Midbrain (tissue), 1 donor: ENCODE results near the gene NBPF20.
"Not testable (repeated sequence)": the region's sequence is repeated elsewhere in the genome, so short reads cannot be mapped to it uniquely, and the experiment has no call there.

ENCODE experiments used
- DNase-seq: peaks from one replicate; lab custom pipeline; 2025; lab: John Stamatoyannopoulos, UW

NBPF20 gene, protein sequence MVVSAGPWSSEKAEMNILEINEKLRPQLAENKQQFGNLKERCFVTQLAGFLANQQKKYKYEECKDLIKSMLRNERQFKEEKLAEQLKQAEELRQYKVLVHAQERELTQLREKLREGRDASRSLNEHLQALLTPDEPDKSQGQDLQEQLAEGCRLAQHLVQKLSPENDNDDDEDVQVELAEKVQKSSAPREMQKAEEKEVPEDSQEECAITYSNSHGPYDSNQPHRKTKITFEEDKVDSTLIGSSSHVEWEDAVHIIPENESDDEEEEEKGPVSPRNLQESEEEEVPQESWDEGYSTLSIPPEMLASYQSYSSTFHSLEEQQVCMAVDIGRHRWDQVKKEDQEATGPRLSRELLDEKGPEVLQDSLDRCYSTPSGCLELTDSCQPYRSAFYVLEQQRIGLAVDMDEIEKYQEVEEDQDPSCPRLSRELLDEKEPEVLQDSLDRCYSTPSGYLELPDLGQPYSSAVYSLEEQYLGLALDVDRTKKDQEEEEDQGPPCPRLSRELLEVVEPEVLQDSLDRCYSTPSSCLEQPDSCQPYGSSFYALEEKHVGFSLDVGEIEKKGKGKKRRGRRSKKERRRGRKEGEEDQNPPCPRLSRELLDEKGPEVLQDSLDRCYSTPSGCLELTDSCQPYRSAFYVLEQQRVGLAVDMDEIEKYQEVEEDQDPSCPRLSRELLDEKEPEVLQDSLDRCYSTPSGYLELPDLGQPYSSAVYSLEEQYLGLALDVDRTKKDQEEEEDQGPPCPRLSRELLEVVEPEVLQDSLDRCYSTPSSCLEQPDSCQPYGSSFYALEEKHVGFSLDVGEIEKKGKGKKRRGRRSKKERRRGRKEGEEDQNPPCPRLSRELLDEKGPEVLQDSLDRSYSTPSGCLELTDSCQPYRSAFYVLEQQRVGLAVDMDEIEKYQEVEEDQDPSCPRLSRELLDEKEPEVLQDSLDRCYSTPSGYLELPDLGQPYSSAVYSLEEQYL (N-terminal part only)

DNA sequence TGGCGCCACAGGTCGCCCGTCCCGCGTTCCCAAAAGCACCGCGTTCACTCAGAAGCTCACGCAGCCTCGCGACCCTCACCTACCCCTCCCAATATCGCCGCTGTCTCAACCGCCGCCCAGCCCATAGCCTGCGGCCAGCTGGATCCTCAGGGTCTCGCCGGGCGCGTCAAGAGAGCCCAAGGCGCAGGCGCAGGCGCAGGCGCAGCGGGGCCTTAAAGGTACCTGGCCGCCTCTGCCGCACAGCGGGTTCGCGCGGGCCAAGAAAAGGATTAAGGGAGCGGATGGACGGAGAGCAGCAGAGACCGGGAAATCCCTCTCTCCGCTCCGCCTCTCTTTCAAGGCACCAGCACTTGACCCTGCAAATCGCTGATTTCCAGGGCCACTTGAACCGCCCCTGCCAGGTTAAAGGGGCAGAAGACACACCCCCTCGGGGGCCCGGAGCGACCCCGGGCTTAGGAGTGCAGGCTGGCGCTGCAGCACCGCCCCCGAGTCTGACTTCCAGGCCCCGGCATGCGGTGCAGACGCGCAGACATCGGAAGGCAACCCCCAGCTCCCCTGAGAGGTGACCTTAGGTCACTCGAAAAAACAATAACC, at the start of gene NBPF20:
Gene NBPF20, minus strand, starts transcription at position 168 of the 594 bp plus-strand sequence. CDS start 20,331 bp downstream, outside the sequence.
- peak; percentile 74 for DNase-seq

DNA sequence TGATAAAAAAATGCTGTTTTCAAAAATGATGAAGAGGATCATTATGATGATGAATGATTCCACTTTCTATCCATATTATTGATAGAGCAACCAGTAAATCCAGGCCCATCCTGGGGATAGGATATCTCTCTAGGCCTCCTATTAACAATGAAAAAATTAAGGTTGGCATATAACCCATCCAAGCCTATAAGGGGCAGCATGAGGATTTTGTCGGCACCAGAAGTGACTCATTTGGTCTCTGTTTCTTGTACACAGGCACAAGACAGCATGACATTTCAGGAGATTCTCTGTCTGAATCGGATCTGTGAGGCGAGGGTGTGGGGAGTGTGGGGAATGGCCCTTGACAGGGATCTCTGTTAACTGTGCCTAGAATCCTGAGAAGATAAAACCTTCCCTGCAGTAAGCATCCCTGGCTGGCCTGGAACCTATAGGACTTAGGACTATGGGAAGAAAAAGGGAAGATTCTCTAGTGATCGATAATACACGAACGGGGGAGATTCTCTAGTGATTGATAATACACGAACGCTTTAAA, 49.5 kb upstream of the NBPF20 start:
- DNase-seq, result not testable (repeated sequence)

DNA sequence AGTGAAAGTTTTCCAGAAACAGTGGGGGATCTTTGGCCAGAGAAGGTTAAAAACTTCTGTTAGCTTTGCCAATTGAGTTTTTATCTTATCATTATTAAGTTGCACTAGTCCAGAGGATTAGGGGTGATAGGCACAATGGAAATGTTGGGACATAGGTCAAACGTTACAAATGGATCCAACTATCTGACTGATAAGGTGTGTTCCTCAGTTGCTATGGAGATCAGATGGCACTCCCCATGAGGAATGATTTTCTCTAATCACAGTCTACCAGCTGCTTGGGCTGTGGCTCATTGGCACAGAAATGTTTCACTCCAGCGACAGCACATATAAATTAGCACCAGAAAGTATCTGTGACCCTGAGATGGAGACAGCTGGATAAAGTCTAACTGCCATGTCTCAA, 47.3 kb upstream of the NBPF20 start:
- not testable (repeated sequence) for DNase-seq

DNA sequence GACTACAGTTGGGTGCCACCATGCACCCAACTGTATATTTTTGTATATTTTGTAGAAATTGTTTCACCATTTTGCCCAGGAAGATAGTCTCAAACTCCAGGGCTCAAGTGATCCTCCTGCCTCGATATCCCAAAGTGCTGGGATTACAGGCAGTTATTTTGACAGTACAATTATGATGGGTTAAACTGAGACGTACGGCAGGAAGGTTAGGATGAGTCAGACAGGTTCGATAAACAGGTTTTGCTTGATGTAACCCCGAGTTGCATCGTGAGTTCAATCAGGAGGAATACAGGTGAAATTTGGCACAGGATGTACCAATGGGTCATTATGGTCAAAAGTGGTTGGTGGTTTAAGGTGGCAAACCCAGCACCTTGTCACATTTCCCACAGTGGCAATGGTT, 46.0 kb upstream of the NBPF20 start:
- DNase-seq, result not testable (repeated sequence)

DNA sequence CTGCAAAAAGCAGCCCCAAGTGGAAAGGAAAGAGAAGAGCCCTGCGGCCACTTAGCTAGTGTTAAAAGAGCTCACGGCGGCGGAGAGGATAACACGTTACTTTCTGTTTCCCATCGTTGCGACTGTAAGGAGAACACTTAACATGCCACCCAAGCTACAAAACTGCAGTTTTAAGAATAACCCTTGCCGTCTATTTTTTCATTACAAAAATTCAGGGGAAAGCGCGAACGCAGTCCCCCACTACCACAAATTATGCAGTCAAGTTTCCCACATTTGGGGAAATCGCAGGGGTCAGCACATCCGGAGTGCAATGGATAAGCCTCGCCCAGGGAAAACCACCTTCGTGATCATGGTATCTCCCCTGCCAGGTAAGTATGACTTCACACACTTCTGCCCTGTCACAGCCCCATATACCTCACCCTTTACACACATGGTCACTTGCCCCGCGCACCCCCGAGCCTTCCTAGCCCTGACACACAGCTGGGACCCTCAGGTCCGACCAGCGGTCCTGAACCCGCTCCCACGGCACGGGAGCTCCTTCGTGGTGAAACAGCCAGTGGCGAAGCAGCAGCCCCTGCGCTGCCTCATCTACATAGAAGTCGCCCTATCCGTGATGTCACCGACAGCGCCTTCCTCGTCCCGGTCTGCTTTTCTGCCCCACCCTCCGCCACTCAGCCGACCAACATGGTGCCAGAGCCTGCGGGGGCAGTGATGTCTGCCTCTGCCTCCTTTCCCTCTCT, 40.2 kb upstream of the NBPF20 start:
- peak; percentile 31 for DNase-seq

DNA sequence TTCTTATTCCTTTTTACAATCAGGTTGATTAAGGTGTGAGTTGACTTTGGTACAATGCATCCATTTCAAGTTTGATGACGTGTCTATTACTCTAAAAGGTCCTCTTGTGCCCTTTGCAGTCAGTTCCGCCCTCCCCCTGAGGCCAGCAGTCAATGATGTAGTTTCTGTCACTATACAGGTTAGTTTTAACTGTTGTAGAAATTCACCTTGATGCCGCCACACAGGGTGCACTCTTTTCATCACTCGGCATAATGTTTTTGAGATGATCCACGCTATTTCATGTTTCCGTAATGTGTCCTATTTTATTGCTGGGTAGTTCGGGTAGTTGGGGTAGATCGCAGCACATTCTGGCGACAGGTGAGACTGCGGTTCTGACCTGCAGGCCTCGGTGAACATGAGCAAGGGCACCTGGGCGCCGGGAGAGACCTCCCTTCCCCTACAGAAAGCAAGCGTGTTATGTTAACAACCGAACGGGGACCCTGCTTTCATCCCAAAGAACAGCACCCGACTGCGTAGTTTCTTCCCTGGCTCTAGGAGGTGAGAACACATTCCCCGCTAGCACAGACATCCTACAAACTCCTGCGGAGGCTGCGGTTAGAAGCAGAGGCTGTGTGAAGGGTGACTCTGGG, 39.4 kb upstream of the NBPF20 start:
- not testable (repeated sequence) for DNase-seq

DNA sequence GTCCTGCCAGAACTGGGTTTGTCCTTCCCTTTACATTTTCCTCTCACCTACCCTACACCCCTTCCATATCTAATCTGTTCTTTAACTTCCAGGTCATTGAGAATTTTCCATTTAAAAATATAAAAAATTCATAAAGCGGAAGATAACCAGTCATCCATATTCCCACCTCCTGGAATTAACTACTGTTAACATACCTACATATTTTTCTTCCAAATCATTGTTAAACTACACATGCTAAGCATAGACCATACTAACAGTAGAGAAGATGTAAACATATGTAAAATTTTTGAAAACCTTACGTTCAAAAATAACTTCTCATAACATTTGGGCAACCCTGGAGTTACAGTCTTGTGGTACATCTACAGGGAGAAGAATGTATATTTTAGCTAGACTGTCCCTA, 38.6 kb upstream of the NBPF20 start:
- DNase-seq, result not testable (repeated sequence)

DNA sequence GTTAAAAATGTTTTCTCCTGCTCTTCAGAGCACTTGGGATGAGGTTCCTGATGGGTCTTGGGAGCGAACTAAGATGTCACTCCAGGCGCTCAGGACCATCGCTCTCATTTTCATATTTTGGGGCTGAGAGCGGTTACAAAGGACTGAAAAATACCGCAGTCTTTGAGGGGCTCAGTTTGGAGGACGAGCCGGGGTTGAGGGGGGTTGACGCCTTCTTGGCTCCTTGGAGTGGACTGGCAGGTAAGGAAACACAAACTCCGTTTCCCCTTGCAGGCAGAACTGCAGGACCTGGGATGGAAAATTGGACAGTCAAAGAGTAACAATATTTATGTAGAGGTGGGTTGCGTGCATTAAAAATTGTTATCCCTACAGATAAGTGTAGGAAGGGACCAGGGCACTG, 35.3 kb upstream of the NBPF20 start:
- DNase-seq, result not testable (repeated sequence)

DNA sequence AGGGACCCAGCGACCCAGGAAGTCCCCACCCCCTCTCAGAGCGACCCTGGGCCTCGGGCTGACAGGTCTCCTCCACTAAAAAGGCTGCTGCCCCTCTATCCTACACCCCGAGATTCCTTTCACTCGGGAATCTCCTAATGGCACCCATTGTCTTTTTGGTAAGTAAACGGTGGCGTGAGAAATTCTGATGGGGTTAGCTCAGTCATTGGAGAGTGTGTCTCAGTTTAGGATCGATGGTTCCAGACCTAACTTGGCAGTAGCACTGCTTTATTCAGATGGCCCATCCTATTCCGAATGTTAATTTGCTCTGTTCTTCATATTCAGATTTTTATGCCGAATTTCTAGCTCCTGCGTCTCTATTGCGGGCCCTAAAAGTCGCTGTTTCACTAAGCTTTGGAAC, 34.6 kb upstream of the NBPF20 start:
- DNase-seq, result not testable (repeated sequence)

DNA sequence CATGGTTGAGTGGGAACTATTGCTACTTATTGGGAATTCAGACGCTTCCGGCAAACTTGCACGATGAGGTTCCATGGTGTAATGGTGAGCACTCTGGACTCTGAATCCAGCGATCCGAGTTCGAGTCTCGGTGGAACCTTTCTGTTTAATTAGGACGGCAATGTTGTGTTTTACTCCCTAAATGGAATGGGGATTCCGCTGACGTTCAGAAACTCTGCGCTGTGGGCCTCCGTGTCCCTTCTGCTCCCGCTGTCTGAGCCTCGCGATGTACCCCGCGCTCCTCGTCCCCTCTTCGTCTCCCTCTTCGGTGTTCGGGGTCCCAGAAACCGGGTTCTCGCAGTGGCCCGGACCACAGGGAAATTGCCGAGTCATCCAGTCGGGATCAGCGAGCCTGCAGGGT, 34.2 kb upstream of the NBPF20 start:
- DNase-seq, result not testable (repeated sequence)

DNA sequence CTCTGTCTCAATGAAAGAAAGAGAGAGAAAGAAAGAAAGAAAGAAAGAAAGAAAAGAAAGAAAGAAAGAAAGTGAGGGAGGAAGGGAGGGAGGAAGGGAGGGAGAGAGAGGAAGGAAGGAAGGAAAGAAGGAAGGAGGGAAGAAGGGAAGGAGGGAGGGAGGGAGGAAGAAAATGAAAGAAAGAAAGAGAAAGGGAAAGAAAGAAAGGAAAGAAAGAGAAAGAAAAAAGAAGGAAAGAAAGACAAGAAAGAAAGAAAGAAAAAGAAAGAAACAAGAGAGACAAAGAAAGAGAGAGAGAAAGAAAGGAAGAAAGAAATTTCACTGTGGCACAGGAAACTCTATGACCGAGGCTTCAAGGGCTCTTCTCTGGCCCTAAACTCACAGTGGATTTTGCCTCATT, 33.7 kb upstream of the NBPF20 start:
- DNase-seq, result not testable (repeated sequence)

DNA sequence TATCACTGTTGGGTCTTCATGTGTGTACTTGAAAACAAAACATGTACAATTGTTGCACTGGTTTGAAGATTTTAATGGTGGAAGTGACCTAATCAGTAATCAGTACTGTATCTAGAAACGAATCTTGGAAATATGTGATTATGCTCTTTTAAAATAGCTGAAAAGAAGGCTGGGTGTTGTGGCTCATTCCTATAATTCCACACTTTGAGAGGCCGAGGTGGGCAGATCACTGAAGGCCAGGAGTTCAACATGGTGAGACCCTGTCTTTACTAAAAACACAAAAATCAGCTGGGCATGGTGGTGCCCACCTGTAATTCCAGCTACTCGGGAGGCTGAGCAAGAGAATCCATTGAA, 29.4 kb upstream of the NBPF20 start:
- DNase-seq, result not testable (repeated sequence)

DNA sequence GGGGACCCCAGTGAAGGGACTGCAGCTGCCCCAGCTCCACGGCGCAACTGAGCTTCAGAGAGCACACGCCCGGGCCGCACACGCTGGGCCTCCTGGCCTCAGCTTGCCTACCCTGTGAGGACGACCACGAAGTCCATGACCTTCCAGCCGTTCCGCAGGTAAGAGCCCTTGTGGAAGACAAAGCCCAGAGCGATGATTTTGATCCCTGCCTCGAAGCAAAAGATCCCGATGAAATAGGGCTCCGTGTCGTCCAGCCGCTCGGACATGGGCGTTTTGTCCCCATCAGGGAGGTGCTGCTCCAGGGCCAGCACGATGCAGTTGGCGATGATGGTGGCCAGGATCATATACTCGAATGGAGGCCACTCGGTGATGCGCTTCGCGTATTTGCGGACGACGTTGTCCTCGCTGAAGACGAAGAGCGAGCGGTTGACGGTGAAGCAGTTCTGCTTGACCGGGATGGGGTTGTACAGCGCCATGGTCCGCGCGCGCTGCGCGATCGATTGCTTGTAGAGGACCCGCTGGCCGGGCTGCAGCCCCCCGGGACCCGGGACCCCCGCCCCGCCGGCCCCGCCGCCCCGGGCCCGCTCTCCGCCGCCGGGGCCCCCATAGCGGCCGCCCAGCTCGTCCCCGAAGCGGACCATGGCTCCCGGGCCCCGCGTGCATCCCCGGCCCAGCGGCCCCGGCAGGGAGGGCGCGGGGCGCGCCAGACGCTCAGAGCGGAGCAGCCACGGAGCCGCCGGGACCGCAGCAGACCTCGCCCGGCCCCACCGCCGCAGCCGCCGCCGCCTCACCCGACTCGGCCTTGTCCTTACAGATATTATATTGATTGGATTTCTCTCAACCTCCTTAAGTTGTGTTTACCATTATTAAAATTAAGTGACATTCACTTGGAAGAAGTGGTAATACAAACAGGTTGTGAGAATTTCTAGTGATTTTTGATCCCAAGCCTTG, 28.7 kb upstream of the NBPF20 start:
- DNase-seq, result not testable (repeated sequence)

DNA sequence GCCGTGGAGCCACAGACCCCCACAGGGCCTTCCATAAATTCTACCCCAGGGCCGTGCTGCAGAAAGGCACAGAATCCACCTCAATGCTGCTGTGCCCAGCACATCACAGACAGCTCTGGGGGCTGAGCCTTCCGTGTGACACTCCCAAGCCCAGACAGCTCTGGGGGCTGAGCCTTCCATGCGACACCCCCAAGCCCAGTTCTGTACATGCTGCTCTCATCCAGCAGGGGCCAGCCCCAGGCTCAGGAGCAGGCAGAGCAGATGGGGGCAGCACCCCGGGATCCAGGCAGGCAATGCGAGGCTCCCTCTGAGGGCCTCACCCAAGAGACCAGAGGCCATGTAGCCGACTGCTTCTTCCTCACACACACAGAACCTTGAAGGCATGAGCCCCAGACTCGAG, 27.1 kb upstream of the NBPF20 start:
- DNase-seq, result not testable (repeated sequence)

DNA sequence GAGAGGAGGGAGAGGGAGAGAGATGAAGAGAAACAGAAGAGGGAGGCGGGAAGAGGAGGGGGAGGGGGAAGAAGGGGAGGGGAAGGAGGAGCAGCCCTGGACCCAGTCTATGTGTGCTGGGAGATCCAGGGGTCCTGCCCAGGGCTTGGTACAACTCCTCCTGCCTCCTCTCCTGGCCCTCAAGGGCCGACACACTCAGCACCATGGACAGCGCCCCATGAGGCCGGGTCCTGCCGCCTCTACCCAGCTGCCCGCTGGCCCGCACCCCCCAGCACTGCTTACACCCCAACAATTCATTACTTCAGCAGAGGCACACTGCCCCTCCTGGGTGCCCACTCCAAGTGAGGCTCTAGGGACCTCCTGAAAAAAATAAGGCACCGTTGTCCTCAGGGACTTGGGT, 26.5 kb upstream of the NBPF20 start:
- DNase-seq, result not testable (repeated sequence)

DNA sequence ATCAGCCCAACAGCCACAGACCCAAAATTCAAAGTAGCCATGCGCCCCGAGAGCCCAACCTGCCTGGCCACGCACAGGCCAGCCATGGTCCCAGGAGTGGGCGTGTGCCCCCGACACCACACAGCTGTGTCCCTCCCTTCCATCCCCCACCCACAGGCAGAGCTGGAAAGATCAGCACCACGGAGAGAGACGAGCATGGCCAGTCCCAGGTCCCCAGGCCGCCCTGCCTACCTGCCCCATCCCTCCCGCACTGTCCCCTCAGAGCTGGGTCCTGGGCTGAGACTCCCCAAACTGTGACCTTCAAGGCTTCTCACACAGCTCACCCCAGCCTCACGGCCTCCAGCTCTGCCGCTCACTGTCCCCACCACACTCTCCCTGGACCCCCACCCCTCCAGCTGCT, 19.8 kb upstream of the NBPF20 start:
- not testable (repeated sequence) for DNase-seq

DNA sequence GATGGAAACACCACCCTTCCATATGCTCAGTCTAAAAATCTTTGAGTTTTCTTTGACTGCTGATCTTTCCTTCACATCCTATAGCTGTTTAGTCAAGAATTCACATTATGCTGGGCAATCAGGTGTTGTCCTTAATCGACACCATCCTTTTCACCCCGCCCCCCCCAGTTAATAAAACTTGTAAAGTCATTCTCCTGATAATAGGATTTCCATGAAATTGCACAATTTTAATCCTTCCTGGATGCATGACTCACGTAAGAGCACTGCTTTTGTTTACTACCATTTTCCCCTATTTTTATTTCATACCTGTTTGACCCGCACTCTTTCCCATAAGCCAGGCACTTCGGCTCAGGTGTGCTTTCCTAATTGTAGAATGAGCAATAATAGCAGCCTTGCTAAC, 16.9 kb upstream of the NBPF20 start:
- not testable (repeated sequence) for DNase-seq

DNA sequence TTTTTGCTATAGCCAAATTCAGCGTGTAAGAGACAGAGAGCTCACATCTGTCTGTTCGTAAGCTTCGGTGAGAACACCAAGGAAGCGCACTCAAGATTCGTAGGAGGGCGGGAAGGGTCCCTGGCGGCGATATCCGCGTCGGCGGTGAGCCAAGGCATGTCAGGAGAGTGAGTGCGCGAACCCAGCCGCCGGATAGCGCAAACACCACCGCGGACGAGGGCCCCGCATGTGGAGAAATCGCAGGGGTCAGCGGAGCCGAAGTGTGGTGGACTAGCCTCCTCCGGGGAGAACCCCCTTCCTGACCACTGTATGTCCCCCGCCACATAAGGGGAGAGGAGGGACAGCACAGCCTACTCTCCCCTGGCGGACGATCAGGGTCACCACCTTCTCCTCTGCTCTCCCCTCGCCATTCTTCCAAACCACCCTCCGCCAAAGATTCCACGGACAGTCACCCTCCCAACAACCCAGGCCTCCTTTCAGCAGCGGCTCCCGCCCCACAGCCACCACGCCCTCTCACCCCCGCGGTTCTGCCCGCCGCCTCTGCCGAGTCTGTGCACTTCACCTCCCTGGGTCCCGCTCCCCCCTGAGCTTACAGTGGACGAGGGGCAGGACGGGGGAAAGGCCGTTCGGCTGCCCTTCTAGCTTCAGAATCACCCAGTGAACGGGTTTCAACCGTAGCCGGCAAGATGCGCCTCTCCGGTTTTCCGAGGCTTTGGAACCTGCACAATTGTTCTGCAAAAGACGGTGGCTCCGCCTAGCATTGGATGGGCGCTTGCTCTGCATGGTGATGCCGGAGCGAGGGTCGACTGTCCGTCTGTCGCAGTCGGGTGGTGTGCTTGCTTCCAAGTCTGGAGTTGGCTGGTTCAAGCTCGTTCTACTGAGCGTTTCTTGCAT, 6.2 kb upstream of the NBPF20 start:
- DNase-seq, result not testable (repeated sequence)

DNA sequence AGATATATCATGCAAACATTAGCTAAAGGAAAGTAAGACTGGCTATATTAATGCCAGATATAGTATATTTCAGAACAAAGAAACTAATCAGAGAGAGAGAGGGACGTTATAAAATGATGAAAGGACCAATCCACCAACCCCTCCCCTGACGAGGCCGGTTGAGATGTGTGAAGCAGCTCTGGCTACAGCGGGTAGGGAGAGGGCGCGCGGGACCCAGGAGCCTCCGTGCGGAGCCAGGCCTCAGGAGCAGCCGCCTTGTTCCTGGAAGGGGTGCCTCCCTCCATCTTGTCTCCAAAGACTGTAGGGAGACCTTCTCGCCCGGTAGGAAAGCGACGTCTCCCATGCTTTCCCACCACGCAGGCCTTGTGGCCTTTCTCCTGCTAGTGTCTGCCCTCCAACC, 5.4 kb upstream of the NBPF20 start:
- DNase-seq, result not testable (repeated sequence)
